22Rv1 (cell line): ENCODE results near the gene FLII.

Source experiments
- CTCF ChIP-seq: fragments of 450-650 bp; IDR thresholded peaks from 2 replicates; pipeline ENCODE4 v1.5.1; 2017; ENCODE audit warnings: mild to moderate bottlenecking
- ZFX ChIP-seq: fragments of 450-650 bp; IDR thresholded peaks from 2 replicates; pipeline ENCODE4 v1.6.1; 2017; ENCODE audit warnings: antibody characterized with exemption, borderline replicate concordance

- TF ChIP-seq CTCF (no peak), ZFX (no peak)
Observed at GRCh38 chr17:18253187-18253884, 5.2 kb downstream of the FLII start.
